Lower lobe of right lung (tissue), 2 donors: ENCODE measurements around the gene ENGASE. TPM values are rescaled to one million over a fixed set of nuclear protein-coding genes. Genes with fewer than 3 reads are reported as not detected.

Experiments used
- ATAC-seq, 2 donors: fragments of 200-7000 bp; cut with Tn5 transposase; one replicate each; pipeline ENCODE4 v1.9.1; 2020 to 2022; ENCODE audit warnings: mild to moderate bottlenecking in 2 of 2, moderate library complexity in 2 of 2
- DNase-seq: peaks from one replicate; pipeline ENCODE4 v3.0.0-alpha.2; 2020
- H3K27ac ChIP-seq: fragments of 200-600 bp; one replicate; pipeline ENCODE4 v1.8.0; 2022
- H3K27me3 ChIP-seq: fragments of 200-600 bp; one replicate; pipeline ENCODE4 v1.8.0; 2022; ENCODE audit warnings: low read depth
- H3K36me3 ChIP-seq: fragments of 200-600 bp; one replicate; pipeline ENCODE4 v1.8.0; 2022; ENCODE audit warnings: mild to moderate bottlenecking
- H3K4me1 ChIP-seq: fragments of 200-600 bp; one replicate; pipeline ENCODE4 v1.8.0; 2022
- H3K4me3 ChIP-seq: fragments of 200-600 bp; one replicate; pipeline ENCODE4 v1.8.0; 2022; ENCODE audit warnings: mild to moderate bottlenecking
- H3K9me3 ChIP-seq: fragments of 200-600 bp; one replicate; pipeline ENCODE4 v1.8.0; 2022
- intact Hi-C: fragments of 100-400 bp; cut with DNase I; formaldehyde crosslinking; loops from one replicate; pipeline ENCODE4 v1.11.0; 2022
- total RNA-seq: library from RNA; stranded (reverse); fragmentation: NEBNext Ultra II Directional; extraction: Animal tissue kit (Norgen Biotek cat#: 25700); gene quantifications from one replicate; pipeline ENCODE4 v1.2.1, GENCODE V29; 2021
- TF ChIP-seq, protein P1 (sequence below): fragments of 200-600 bp; IDR thresholded peaks from one replicate; pipeline ENCODE4 v1.8.0; 2022; ENCODE audit warnings: antibody characterized with exemption, mild to moderate bottlenecking
- donor health status: DM: no; HTN: yes; CAD: no; lungs with severe emphysema.

Gene ENGASE
- total RNA-seq, 1 donor from 2014 or later, result 56.4 TPM

DNA sequence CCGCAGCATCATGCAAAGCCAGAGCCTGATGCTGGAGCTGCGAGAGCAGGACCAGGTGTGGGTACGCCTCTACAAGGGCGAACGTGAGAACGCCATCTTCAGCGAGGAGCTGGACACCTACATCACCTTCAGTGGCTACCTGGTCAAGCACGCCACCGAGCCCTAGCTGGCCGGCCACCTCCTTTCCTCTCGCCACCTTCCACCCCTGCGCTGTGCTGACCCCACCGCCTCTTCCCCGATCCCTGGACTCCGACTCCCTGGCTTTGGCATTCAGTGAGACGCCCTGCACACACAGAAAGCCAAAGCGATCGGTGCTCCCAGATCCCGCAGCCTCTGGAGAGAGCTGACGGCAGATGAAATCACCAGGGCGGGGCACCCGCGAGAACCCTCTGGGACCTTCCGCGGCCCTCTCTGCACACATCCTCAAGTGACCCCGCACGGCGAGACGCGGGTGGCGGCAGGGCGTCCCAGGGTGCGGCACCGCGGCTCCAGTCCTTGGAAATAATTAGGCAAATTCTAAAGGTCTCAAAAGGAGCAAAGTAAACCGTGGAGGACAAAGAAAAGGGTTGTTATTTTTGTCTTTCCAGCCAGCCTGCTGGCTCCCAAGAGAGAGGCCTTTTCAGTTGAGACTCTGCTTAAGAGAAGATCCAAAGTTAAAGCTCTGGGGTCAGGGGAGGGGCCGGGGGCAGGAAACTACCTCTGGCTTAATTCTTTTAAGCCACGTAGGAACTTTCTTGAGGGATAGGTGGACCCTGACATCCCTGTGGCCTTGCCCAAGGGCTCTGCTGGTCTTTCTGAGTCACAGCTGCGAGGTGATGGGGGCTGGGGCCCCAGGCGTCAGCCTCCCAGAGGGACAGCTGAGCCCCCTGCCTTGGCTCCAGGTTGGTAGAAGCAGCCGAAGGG, 26.4 kb upstream of the ENGASE start:
- no peak for ATAC-seq
- no peaks in the 10 kb centered on the region for H3K27me3 ChIP-seq

DNA sequence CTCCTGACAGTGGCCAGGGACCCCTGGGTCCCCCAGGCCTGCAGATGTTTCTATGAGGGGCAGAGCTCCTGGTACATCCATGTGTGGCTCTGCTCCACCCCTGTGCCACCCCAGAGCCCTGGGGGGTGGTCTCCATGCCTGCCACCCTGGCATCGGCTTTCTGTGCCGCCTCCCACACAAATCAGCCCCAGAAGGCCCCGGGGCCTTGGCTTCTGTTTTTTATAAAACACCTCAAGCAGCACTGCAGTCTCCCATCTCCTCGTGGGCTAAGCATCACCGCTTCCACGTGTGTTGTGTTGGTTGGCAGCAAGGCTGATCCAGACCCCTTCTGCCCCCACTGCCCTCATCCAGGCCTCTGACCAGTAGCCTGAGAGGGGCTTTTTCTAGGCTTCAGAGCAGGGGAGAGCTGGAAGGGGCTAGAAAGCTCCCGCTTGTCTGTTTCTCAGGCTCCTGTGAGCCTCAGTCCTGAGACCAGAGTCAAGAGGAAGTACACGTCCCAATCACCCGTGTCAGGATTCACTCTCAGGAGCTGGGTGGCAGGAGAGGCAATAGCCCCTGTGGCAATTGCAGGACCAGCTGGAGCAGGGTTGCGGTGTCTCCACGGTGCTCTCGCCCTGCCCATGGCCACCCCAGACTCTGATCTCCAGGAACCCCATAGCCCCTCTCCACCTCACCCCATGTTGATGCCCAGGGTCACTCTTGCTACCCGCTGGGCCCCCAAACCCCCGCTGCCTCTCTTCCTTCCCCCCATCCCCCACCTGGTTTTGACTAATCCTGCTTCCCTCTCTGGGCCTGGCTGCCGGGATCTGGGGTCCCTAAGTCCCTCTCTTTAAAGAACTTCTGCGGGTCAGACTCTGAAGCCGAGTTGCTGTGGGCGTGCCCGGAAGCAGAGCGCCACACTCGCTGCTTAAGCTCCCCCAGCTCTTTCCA, 25.5 kb upstream of the ENGASE start:
- ATAC-seq (no peak), DNase-seq (no peak)
- Histone ChIP-seq H3K9me3 (no peaks in the 10 kb centered on the region), H3K36me3 (peaks cover 16% of the 10 kb centered on the region), H3K27ac (no peak overlapping the region), H3K4me3 (no peak overlapping the region), H3K4me1 (peaks cover 9% of the 10 kb centered on the region), H3K27me3 (no peaks in the 10 kb centered on the region)
- TF ChIP-seq, protein P1, sequence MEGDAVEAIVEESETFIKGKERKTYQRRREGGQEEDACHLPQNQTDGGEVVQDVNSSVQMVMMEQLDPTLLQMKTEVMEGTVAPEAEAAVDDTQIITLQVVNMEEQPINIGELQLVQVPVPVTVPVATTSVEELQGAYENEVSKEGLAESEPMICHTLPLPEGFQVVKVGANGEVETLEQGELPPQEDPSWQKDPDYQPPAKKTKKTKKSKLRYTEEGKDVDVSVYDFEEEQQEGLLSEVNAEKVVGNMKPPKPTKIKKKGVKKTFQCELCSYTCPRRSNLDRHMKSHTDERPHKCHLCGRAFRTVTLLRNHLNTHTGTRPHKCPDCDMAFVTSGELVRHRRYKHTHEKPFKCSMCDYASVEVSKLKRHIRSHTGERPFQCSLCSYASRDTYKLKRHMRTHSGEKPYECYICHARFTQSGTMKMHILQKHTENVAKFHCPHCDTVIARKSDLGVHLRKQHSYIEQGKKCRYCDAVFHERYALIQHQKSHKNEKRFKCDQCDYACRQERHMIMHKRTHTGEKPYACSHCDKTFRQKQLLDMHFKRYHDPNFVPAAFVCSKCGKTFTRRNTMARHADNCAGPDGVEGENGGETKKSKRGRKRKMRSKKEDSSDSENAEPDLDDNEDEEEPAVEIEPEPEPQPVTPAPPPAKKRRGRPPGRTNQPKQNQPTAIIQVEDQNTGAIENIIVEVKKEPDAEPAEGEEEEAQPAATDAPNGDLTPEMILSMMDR, result no peak
- intact Hi-C loops, result no loop called here

More for the DNA sequence above, 26.4 kb upstream of the ENGASE start:
- no peak overlapping the region for H3K4me3 ChIP-seq
- TF ChIP-seq, protein P1, result no peak
- H3K9me3 ChIP-seq, result no peaks in the 10 kb centered on the region
- H3K27ac ChIP-seq, result no peak overlapping the region
- DNase-seq, result no peak
- peaks cover 9% of the 10 kb centered on the region for H3K4me1 ChIP-seq
- peaks cover 16% of the 10 kb centered on the region for H3K36me3 ChIP-seq
- intact Hi-C loops, result no loop called here

DNA sequence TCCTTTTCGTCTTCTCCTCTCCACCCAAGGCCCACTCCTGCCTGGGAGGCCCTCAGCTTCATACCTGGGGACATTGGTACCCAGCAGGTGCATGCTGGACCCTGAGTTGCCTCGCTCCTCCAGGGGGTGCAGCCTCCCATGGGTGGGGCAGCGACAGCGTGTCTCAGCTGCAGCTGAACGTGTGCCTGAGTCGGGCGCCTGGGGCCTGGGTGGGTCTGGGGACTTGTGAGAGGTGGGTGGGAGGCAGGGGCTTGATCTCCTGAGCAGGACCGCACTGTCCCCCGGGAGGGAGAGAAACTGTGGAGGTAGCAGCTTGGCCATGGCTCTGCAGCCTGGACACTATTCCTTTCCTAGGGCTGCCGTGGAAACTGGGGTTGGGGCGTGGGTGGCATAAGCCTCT, 24.8 kb upstream of the ENGASE start:
- TF ChIP-seq, protein P1, result no peak
- intact Hi-C loops, result no loop called here

DNA sequence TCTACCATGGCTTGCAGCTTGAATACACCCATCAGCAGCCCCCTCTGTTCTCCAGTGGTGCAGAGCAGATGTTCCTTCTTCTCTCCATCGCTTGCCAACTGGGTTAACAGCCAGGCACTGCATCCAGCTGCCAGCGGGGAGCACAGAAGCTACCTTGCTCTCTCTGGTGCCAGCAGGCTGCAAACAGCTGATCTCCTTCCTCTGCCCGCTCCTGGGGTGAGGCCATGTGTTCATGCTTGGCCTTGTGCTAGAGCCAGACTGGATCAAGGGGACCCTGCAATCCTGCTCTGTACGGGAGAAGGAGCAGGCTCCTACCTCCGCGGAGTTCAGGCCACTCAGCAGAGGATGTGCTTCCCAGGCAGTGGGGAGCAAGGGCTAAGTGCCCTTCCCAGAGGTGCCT, 24.1 kb upstream of the ENGASE start:
- peaks cover 9% of the 10 kb centered on the region for H3K4me1 ChIP-seq
- no peak overlapping the region for H3K27ac ChIP-seq
- ATAC-seq (no peak), DNase-seq (no peak)
- peaks cover 16% of the 10 kb centered on the region for H3K36me3 ChIP-seq
- H3K9me3 ChIP-seq, result no peaks in the 10 kb centered on the region
- intact Hi-C loops, result no loop called here
- H3K27me3 ChIP-seq, result no peaks in the 10 kb centered on the region
- H3K4me3 ChIP-seq, result no peak overlapping the region
- TF ChIP-seq, protein P1, result no peak

More for the DNA sequence above, 24.8 kb upstream of the ENGASE start:
- Histone ChIP-seq H3K27me3 (no peaks in the 10 kb centered on the region), H3K4me1 (peaks cover 9% of the 10 kb centered on the region), H3K9me3 (no peaks in the 10 kb centered on the region), H3K27ac (no peak overlapping the region), H3K4me3 (no peak overlapping the region), H3K36me3 (peaks cover 16% of the 10 kb centered on the region)
- ATAC-seq, result no peak
- DNase-seq, result no peak

DNA sequence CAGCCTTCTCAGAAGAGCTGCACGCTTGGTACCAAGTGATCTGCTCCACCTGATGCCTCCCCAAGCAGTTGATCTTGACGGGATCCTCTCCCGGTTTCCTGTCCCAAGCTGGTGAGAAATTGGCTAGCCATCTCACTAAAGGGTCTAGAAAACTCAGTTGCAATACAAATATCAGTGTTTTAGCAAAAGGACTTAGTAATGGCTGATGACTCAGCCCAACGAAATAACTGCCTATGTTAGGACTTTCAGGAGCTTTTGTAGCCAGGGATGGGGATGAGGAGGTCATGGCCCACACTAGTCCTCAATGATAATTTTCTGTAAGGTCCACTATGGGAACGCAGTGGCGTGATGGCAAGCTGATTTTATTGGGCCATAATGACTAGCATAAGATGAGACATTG, 23.3 kb upstream of the ENGASE start:
- ATAC-seq (no peak), DNase-seq (no peak)
- Histone ChIP-seq H3K9me3 (no peaks in the 10 kb centered on the region), H3K4me3 (no peak overlapping the region), H3K4me1 (peaks cover 2% of the 10 kb centered on the region), H3K36me3 (peaks cover 16% of the 10 kb centered on the region), H3K27ac (no peak overlapping the region), H3K27me3 (no peaks in the 10 kb centered on the region)
- TF ChIP-seq, protein P1, result no peak
- intact Hi-C loops, result no loop called here
